GM21825 (cell line): ENCODE measurements around the gene INSYN2B.

Source experiments
- ATAC-seq: cut with Tn5 transposase; IDR thresholded peaks from one replicate; pipeline ENCODE4 v1.9.1; 2021; ENCODE audit warnings: mild to moderate bottlenecking, moderate library complexity; ENCODE audit not compliant: unreplicated experiment

Gene INSYN2B

GRCh38 chr5:169980418-169981053 lies at the start of gene INSYN2B:
Gene INSYN2B, minus strand, starts transcription at chr5:169980495. Its CDS starts 96,597 bp downstream, at chr5:169883898.
- no peak for ATAC-seq

DNA sequence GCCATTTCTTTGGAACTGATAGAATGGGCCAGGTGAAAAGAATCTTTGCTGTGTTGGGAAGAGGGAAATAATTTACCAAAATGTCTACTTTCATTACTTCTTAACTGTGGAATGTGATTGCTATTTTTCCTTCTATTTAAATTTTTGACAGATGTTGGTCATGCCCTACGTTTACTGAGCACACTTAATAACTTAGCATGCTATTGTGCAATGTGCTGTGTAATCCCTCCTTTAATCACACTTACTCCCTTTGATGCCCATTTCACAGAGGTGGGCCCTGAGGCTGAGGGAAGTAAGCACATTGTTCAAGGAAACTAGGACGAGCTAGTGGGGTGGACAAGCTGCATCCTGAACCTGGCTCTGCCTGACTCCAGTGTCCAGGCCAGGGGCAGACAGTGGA lies 47.8 kb upstream of the INSYN2B start:
- no peak for ATAC-seq

GRCh38 chr5:170025853-170026252 lies 45.6 kb upstream of the INSYN2B start:
- ATAC-seq = no peak

GRCh38 chr5:170021506-170021905 lies 41.2 kb upstream of the INSYN2B start:
- ATAC-seq = no peak

- no peak for ATAC-seq
Measured at GRCh38 chr5:170020423-170020822, 40.1 kb upstream of the INSYN2B start.

- no peak for ATAC-seq
Measured at GRCh38 chr5:170012622-170013021, 32.3 kb upstream of the INSYN2B start.

- ATAC-seq = no peak
Measured at GRCh38 chr5:170011751-170012150, 31.5 kb upstream of the INSYN2B start.

- no peak for ATAC-seq
Measured at GRCh38 chr5:170010595-170010994, 30.3 kb upstream of the INSYN2B start.

DNA sequence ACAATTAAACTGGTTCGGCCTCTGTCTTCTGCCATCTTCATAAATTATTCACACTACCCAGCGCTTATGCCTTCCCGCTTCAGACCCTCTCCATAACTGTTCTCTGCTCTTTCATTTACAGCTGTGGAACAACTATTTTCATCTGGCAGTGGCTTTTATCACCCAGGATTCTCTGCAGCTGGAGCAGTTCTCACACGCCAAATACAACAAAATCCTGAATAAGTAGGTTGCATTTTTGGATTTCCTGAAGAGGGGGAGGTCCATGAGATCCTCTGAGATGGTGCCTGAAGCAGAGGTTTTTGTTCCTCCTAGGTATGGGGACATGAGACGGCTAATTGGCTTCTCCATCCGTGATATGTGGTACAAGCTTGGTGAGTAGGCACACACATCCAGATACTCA lies 28.1 kb upstream of the INSYN2B start:
- ATAC-seq = no peak

DNA sequence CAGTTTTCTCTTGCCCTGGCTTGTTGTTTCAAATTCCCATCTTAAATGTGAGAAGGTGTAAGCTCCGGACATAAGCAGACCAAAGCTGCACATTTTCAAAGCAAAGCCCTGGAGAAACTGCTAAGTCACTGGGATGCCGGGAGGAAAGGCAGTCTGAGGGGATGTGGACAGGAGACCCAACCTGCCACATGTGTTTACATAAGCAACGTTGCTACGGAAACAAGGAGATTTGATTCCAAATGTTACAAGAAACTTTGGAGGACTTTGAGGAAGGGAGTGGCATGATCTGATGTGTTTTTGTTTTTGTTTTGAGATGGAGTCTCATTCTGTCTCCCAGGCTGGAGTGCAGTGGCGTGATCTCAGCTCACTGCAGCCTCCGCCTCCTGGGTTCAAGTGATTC lies 25.7 kb upstream of the INSYN2B start:
- ATAC-seq = no peak

DNA sequence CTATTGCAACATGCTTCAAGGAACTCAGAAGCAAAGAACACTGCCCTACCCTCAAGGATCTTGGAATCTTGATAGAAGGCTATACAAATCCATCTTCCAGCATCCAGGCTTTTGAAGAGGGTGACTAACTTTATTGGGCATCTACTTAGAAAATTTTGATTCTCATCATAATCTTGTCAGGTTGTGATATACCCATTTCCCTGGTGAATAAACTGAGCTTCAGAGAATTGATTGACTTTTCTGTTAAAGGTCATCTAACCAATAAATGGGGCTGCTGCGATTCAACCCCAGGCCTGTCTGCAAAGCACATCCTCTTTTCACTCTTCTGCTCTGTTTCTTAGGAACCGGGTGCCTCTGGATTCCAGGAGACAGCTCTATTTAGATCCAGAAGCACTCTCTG lies 19.9 kb upstream of the INSYN2B start:
- ATAC-seq = no peak

GRCh38 chr5:169999621-170000020 lies 19.3 kb upstream of the INSYN2B start:
- ATAC-seq = no peak

- no peak for ATAC-seq
Measured at GRCh38 chr5:169997798-169998197, 17.5 kb upstream of the INSYN2B start.

DNA sequence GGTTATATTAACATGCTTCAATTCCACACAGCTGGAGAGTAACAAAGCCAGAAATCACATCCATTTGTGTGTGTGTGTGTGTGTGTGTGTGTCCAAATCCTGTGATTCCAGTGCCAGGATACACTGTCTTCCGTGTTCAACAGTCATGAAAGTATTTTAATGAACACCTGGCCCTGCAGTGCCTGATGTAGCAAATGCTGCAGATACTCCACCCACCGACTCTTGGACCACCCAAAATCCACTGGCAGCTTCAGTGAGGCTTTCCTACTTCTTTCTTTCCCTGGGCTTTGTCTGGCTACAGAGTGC lies 13.1 kb upstream of the INSYN2B start:
- ATAC-seq = no peak

DNA sequence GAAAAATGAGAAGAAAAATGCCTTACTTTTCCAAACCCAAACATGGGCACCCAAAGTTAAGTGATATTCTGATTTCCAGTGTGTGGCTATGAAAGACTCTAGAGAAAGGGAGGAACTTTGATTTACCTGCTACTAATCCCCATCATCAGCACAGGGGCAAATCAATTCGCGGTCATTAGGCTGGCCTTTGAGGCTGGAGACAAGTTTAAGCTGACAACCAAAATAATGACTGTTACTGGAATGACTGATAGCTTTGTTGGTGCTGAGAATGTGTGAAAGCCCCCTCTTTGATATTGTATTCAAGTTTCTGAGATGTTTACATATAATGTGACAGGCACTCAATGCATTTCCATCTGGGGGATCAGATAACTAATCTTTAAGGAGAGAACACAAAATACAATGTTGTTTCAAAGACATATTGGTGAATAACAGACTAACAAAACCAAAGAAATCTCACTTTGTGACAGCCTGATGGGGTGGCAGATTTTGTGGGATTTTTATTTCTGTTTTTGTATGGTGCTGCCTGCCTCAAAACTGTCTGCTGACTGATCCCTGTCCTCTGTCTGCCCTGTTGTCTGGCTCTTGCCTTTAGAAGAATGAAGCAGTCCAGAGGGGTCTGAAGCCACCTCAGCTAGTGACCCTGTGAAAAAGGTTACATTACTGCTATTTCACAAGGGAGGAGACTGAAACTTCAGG lies 12.6 kb upstream of the INSYN2B start:
- ATAC-seq = no peak

DNA sequence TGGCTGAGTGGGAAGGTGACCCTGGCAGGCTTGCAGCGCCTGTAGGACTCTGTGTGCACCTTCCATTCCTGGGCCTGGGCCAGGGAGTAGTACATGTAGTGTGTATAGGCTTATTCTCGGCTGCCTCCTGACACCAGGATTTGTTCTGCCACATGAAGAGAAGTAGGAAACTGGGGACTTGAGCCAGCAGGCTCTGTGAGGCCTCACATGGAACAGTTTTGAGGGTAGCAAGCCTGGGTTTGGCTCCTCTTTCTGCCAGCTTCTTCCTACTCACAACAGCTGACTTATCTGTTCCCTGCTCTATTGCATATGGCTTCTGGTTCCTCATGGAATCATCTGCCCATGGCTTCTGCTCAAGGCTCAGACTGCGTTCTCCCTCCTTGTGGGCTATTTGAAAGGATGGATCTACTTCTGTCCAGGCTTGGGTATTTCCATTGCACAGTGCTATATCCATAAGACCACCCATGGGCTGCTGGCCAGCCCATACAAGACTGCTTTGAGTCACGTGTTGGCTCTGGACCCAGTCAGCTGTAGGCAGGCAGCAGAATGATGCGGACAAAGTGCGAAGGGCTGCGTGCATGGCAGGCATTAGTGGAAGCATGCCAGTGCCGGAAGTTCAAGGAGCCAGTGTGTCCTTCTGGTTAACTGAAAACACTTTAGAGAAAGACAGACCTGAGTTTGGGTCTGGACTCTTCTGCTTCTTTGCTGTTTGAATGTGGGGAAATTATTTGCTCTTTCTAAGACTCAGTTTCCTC lies 11.0 kb upstream of the INSYN2B start:
- ATAC-seq = no peak

GRCh38 chr5:169989365-169989764 lies 9.1 kb upstream of the INSYN2B start:
- no peak for ATAC-seq

GRCh38 chr5:169988947-169989346 lies 8.7 kb upstream of the INSYN2B start:
- ATAC-seq = no peak

DNA sequence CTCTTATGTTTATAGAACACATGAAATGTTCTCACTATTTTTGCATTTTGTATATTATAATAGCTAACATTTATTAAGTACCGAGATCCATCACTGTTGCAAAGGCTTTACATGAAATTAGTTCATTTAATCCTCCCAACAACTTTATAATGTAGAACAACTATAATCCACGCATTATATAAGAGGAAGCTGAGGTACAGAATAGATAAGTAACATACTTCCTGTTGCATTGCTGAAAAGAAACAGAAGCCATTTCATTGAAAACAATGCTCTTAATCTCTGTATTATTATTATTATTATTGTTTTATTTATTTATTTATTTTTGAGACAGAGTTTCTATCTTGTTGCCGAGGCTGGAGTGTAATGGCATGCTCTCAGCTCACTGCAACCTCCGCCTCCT lies 7.9 kb upstream of the INSYN2B start:
- no peak for ATAC-seq

DNA sequence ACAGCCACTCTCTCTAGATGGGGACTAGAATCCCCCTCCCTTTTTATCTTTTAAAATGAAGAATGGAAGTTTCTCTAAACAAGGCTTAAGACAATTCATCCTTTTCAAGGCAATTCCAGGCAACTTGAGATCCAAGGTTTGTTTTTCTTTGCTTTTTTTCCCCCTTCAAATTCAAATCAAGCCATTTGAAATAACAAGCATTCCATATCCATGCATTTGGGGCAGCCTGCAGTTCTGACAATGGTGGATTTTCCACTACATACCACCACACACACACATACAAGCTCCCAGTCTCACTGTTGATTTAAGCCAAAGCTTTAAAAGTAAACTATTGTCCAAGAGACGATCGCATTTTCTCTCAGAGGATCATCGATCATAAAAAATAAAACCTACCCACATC lies 424 bp downstream of the INSYN2B start:
- no peak for ATAC-seq

GRCh38 chr5:169978714-169979113 lies 1.6 kb downstream of the INSYN2B start:
- no peak for ATAC-seq

- no peak for ATAC-seq
Measured at GRCh38 chr5:169974121-169974770, 6.0 kb downstream of the INSYN2B start.
